ENCODE measurements around the gene FAAP100. TPM values are rescaled to one million over a fixed set of nuclear protein-coding genes. Genes with fewer than 3 reads are reported as not detected.

FAAP100 gene
- total and polyA plus RNA-seq, 5 experiments from 2014 or later: 9.1 to 55.9 (median 17.4) TPM

- POLR2A ChIA-PET: interaction anchor here (0.5 to 10.9 kb wide), 21 partner anchors 8 to 729 kb away, joined by 3 to 176 read pairs (median 4); partner anchors contain the start of genes ARL16, FAAP100, HGS and MRPL12
Observed at GRCh38 chr17:81510785-81511553, 41.2 kb downstream of the FAAP100 start.

GRCh38 chr17:81509972-81510784 lies 42.0 kb downstream of the FAAP100 start:
- POLR2A ChIA-PET: interaction anchor here (0.5 to 10.9 kb wide), 17 partner anchors 8 to 728 kb away, joined by 3 to 176 read pairs (median 5); partner anchors contain the start of genes FAAP100, MRPL12, NDUFAF8 and SLC38A10
- peaks cover 26 to 48% (median 33%) of the 10 kb centered on the region in 3 donors for H3K36me3 Mint-ChIP-seq
- H3K9me3 Mint-ChIP-seq: peaks cover 0 to 2% (median 0%) of the 10 kb centered on the region in 9 donors
- no peaks in the 10 kb centered on the region for H3K27me3 Mint-ChIP-seq
- H3K4me3 Mint-ChIP-seq: peak overlapping the region; percentile 95 to 100 (median 97)
- peaks cover 26 to 52% (median 43%) of the 10 kb centered on the region in 4 donors for H3K4me1 Mint-ChIP-seq
- no peak for ATAC-seq
- H3K27ac Mint-ChIP-seq: peak overlapping the region; percentile 92 to 99 (median 97)
- peak in 2 of 10 donors; percentile 48 to 52 for DNase-seq

More at GRCh38 chr17:81510785-81511553, 41.2 kb downstream of the FAAP100 start:
- peak overlapping the region; percentile 92 to 99 (median 97) for H3K27ac Mint-ChIP-seq
- peak in 1 of 2 donors; percentile 3 for ATAC-seq
- peak overlapping the region; percentile 95 to 100 (median 97) for H3K4me3 Mint-ChIP-seq
- no peaks in the 10 kb centered on the region for H3K27me3 Mint-ChIP-seq
- peaks cover 26 to 59% (median 49%) of the 10 kb centered on the region in 4 donors for H3K4me1 Mint-ChIP-seq
- DNase-seq: peak in 8 of 10 donors; percentile 23 to 82 (median 59)
- peaks cover 0 to 2% (median 0%) of the 10 kb centered on the region in 9 donors for H3K9me3 Mint-ChIP-seq
- peaks cover 26 to 48% (median 33%) of the 10 kb centered on the region in 3 donors for H3K36me3 Mint-ChIP-seq

GRCh38 chr17:81509207-81509971 lies 42.8 kb downstream of the FAAP100 start:
- peaks cover 0 to 2% (median 0%) of the 10 kb centered on the region in 9 donors for H3K9me3 Mint-ChIP-seq
- POLR2A ChIA-PET: interaction anchor here (0.7 to 10.9 kb wide), 9 partner anchors 10 to 258 kb away, joined by 3 to 176 read pairs (median 5); partner anchors contain the start of genes FAAP100 and SLC38A10
- peaks cover 26 to 51% (median 41%) of the 10 kb centered on the region in 4 donors for H3K4me1 Mint-ChIP-seq
- peak in 3 of 10 donors; percentile 17 to 57 (median 46) for DNase-seq
- H3K36me3 Mint-ChIP-seq: peaks cover 26 to 48% (median 33%) of the 10 kb centered on the region in 3 donors
- H3K27ac Mint-ChIP-seq: peak overlapping the region; percentile 92 to 99 (median 97)
- ATAC-seq: peak in 1 of 2 donors; percentile 5
- H3K27me3 Mint-ChIP-seq: no peaks in the 10 kb centered on the region
- H3K4me3 Mint-ChIP-seq: peak overlapping the region; percentile 95 to 100 (median 97)

- Mint-ChIP-seq H3K36me3 (peaks cover 26 to 48% (median 33%) of the 10 kb centered on the region in 3 donors), H3K27me3 (no peaks in the 10 kb centered on the region), H3K9me3 (peaks cover 0 to 2% (median 0%) of the 10 kb centered on the region in 9 donors), H3K4me3 (peak overlapping the region; percentile 95 to 100 (median 97)), H3K27ac (peak overlapping the region; percentile 92 to 99 (median 97)), H3K4me1 (peaks cover 26 to 51% (median 41%) of the 10 kb centered on the region in 4 donors)
- DNase-seq (no peak), ATAC-seq (no peak)
- POLR2A ChIA-PET: interaction anchor here (0.6 to 10.9 kb wide), 11 partner anchors 9 to 257 kb away, joined by 3 to 176 read pairs (median 3); partner anchors contain the start of gene FAAP100
Observed at GRCh38 chr17:81508639-81509206, 43.4 kb downstream of the FAAP100 start.

- DNase-seq: no peak
- POLR2A ChIA-PET: no interaction called here
- H3K4me1 Mint-ChIP-seq: peaks cover 0 to 13% (median 10%) of the 10 kb centered on the region in 4 donors
- no peak for ATAC-seq
- no peaks in the 10 kb centered on the region for H3K27me3 Mint-ChIP-seq
- peaks cover 0 to 11% (median 0%) of the 10 kb centered on the region in 3 donors for H3K36me3 Mint-ChIP-seq
- H3K9me3 Mint-ChIP-seq: no peaks in the 10 kb centered on the region
- H3K4me3 Mint-ChIP-seq: no peak overlapping the region
- H3K27ac Mint-ChIP-seq: no peak overlapping the region
Observed at GRCh38 chr17:81503619-81504018, 48.5 kb downstream of the FAAP100 start.

- Mint-ChIP-seq H3K9me3 (no peaks in the 10 kb centered on the region), H3K4me3 (no peak overlapping the region), H3K27me3 (peaks cover 0 to 2% (median 0%) of the 10 kb centered on the region in 5 donors), H3K27ac (peak overlapping the region in 1 of 10 donors; percentile 12), H3K4me1 (peaks cover 0 to 2% (median 2%) of the 10 kb centered on the region in 4 donors), H3K36me3 (no peaks in the 10 kb centered on the region)
- DNase-seq (no peak), ATAC-seq (peak in 1 of 2 donors; percentile 61)
- POLR2A ChIA-PET: interaction anchor here (0.6 to 1.1 kb wide), 2 partner anchors 8 to 23 kb away, joined by 3 to 4 read pairs; no protein-coding TSS in a partner anchor
Observed at GRCh38 chr17:81502471-81503017, 49.6 kb downstream of the FAAP100 start.

GRCh38 chr17:81500047-81500446 lies 52.1 kb downstream of the FAAP100 start:
- Mint-ChIP-seq H3K27ac (no peak overlapping the region), H3K27me3 (peaks cover 0 to 2% (median 0%) of the 10 kb centered on the region in 5 donors), H3K9me3 (no peaks in the 10 kb centered on the region), H3K4me3 (no peak overlapping the region), H3K36me3 (no peaks in the 10 kb centered on the region), H3K4me1 (no peaks in the 10 kb centered on the region)
- POLR2A ChIA-PET: interaction anchor here (0.9 to 4.0 kb wide), 2 partner anchors 10 to 12 kb away, joined by 3 to 23 read pairs; partner anchors contain the start of gene ACTG1
- ATAC-seq (no peak), DNase-seq (no peak)

GRCh38 chr17:81499601-81499970 lies 52.6 kb downstream of the FAAP100 start:
- Mint-ChIP-seq H3K4me1 (no peaks in the 10 kb centered on the region), H3K9me3 (no peaks in the 10 kb centered on the region), H3K36me3 (no peaks in the 10 kb centered on the region), H3K4me3 (no peak overlapping the region), H3K27ac (no peak overlapping the region), H3K27me3 (peaks cover 0 to 2% (median 0%) of the 10 kb centered on the region in 5 donors)
- ATAC-seq: no peak
- POLR2A ChIA-PET: interaction anchor here (0.7 to 4.0 kb wide), 2 partner anchors 10 to 13 kb away, joined by 3 to 23 read pairs; partner anchors contain the start of gene ACTG1
- DNase-seq: no peak

GRCh38 chr17:81498953-81499600 lies 53.1 kb downstream of the FAAP100 start:
- Mint-ChIP-seq H3K36me3 (no peaks in the 10 kb centered on the region), H3K4me1 (no peaks in the 10 kb centered on the region), H3K9me3 (no peaks in the 10 kb centered on the region), H3K27ac (no peak overlapping the region), H3K27me3 (peaks cover 0 to 2% (median 0%) of the 10 kb centered on the region in 5 donors), H3K4me3 (no peak overlapping the region)
- no peak for DNase-seq
- ATAC-seq: no peak
- POLR2A ChIA-PET: interaction anchor here (0.7 to 4.0 kb wide), 4 partner anchors 10 to 20 kb away, joined by 3 to 23 read pairs (median 5); partner anchors contain the start of gene ACTG1

GRCh38 chr17:81494626-81495377 lies 57.4 kb downstream of the FAAP100 start:
- H3K27ac Mint-ChIP-seq: no peak overlapping the region
- H3K4me1 Mint-ChIP-seq: peaks cover 0 to 2% (median under 1%) of the 10 kb centered on the region in 4 donors
- POLR2A ChIA-PET: interaction anchor here (1.5 kb wide), 1 partner anchor 16 kb away, joined by 5 read pairs; no protein-coding TSS in a partner anchor
- peaks cover 0 to 2% (median under 1%) of the 10 kb centered on the region in 5 donors for H3K27me3 Mint-ChIP-seq
- DNase-seq: no peak
- H3K36me3 Mint-ChIP-seq: no peaks in the 10 kb centered on the region
- ATAC-seq: no peak
- no peaks in the 10 kb centered on the region for H3K9me3 Mint-ChIP-seq
- no peak overlapping the region for H3K4me3 Mint-ChIP-seq
